ENCODE measurements around the gene FBXL13. TPM values are rescaled to one million over a fixed set of nuclear protein-coding genes. Genes with fewer than 3 reads are reported as not detected.
A peak's percentile ranks its signal among the peaks of the same experiment; 100 is the strongest.
"Not testable (repeated sequence)": the region's sequence is repeated elsewhere in the genome, so short reads cannot be mapped to it uniquely, and the experiment has no call there.

FBXL13 gene
- total RNA-seq, 1 experiment from 2014 or later: 0.75 TPM

GRCh38 chr7:102912742-102913141 is 161.9 kb downstream of the FBXL13 start, which contains the start of gene LRRC17:
Gene LRRC17, plus strand, starts transcription at chr7:102913000. Its CDS starts 20,914 bp downstream, at chr7:102933914.
- no peaks in the 10 kb centered on the region for H3K27me3 ChIP-seq
- peak within 1 kb of the TSS; percentile 58 for H3K4me3 ChIP-seq
- H3K27ac ChIP-seq: peak within 1 kb of the TSS; percentile 67
- H3K4me1 ChIP-seq: peaks cover 38% of the 10 kb centered on the region
- H3K36me3 ChIP-seq: no peaks in the 10 kb centered on the region
- H3K9me3 ChIP-seq (replicated peaks): peaks cover 7% of the 10 kb centered on the region; the same call in 1 of the 2 replicates
- DNase-seq: peak; percentile 95 to 99

- Histone ChIP-seq H3K4me3 (no peak overlapping the region), H3K27ac (no peak overlapping the region), H3K27me3 (no peaks in the 10 kb centered on the region), H3K4me1 (peaks cover 9% of the 10 kb centered on the region), H3K9me3 (replicated peaks) (peaks cover 10% of the 10 kb centered on the region; the same call in 1 of the 2 replicates), H3K36me3 (no peaks in the 10 kb centered on the region)
- DNase-seq: no peak
Measured at GRCh38 chr7:102908676-102909075, 165.9 kb downstream of the FBXL13 start.

DNA sequence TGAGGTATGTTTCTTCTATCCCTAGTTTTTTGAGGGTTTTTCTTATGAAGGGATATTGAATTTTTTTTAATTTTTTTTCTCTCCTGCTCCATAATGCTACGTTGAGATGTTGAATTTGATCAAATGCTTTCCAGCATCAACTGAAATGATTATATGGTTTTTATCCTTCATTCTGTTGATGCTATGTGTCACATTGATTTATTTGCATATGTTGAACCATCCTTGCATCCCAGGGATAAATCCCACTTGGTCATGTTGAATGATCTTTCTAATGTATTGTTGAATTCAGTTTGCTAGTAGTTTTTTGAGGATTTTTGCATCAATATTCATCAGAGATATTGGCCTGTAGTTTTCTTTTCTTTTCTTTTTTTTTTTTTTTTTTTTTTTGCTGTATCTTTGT is 171.0 kb downstream of the FBXL13 start:
- H3K27ac ChIP-seq; H3K9me3 ChIP-seq (replicated peaks); H3K4me3 ChIP-seq; H3K36me3 ChIP-seq; DNase-seq; H3K27me3 ChIP-seq; H3K4me1 ChIP-seq: not testable (repeated sequence)

DNA sequence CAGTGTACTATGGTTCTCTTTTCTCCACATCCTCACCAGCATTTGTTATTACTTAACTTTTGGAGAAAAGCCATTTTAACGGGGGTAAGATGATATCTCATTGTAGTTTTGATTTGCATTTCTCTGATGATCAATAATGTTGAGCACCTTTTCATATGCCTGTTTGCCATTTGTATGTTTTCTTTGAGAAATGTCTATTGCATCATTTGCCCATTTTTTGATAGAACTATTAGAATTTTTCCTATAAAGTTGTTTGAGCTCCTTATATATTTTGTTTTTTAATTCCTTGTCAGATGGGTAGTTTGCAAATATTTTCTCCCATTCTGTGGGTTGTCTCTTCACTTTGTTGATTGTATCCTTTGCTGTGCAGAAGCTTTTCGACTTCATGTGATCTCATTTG is 172.5 kb downstream of the FBXL13 start:
- not testable (repeated sequence) for H3K36me3 ChIP-seq; H3K4me3 ChIP-seq; H3K9me3 ChIP-seq (replicated peaks); H3K4me1 ChIP-seq; DNase-seq; H3K27ac ChIP-seq; H3K27me3 ChIP-seq

- no peaks in the 10 kb centered on the region for H3K4me1 ChIP-seq
- H3K27me3 ChIP-seq: no peaks in the 10 kb centered on the region
- no peak overlapping the region for H3K27ac ChIP-seq
- H3K4me3 ChIP-seq: no peak overlapping the region
- H3K9me3 ChIP-seq (replicated peaks): no peaks in the 10 kb centered on the region
- DNase-seq: no peak
- H3K36me3 ChIP-seq: no peaks in the 10 kb centered on the region
Measured at GRCh38 chr7:102898532-102898859, 176.1 kb downstream of the FBXL13 start.

DNA sequence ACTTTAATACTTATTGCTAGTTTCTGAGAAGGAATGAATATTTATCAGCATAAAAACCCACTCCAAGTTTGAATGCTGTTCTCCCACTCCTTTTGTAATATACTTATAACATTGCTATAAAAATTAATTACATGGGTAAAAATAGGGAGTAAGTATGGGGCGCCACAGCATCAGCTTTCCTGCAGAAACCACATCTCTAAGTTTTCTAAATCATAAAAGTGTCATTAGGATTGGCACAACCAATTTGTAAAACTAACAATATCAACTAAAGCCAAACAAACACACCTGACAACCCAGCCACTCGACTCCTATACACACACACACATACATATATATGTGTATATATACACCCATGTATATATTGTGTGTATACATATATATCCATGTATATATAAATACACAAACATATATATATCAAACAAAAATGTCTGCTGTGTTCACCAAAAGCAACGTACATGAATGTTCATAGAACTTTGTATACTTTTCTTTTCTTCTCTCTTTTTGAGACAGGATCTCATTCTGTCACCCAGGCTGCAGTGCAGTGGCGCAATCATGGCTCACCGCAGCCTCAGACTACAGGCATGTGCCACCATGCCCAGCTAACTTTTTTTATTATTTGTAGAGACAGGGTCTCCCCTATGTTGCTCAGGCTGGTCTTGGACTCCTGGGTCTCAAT is 176.6 kb downstream of the FBXL13 start:
- Histone ChIP-seq H3K27me3 (no peaks in the 10 kb centered on the region), H3K4me3 (no peak overlapping the region), H3K27ac (no peak overlapping the region), H3K9me3 (replicated peaks) (no peaks in the 10 kb centered on the region), H3K4me1 (no peaks in the 10 kb centered on the region), H3K36me3 (no peaks in the 10 kb centered on the region)
- no peak for DNase-seq

DNA sequence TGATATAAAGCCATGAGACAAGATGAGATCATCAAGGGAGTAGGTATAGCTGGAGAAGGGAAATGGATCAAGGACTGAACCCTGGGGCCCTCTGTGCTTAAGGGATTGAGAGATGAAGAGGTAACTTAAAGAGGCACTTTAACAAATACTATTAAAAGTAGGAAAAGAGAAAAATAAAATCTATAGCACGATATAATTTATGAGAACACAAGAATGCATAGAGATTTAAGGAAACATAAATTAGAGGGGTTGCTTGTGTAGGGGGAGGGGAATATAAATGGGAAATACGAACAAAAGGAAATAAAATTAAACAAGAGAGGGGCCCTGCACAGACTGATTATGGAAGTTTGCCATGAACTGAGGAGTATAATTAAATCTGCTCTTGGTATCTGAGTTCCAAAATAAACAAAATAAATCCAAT is 177.4 kb downstream of the FBXL13 start:
- H3K4me1 ChIP-seq: no peaks in the 10 kb centered on the region; the same call in 1 of the 2 replicates
- DNase-seq: no peak
- no peak overlapping the region for H3K27ac ChIP-seq
- no peaks in the 10 kb centered on the region for H3K27me3 ChIP-seq
- H3K4me3 ChIP-seq: no peak overlapping the region
- H3K9me3 ChIP-seq (replicated peaks): no peaks in the 10 kb centered on the region
- no peaks in the 10 kb centered on the region for H3K36me3 ChIP-seq

- H3K36me3 ChIP-seq: no peaks in the 10 kb centered on the region
- peaks cover 6% of the 10 kb centered on the region for H3K4me1 ChIP-seq
- H3K9me3 ChIP-seq (replicated peaks): no peaks in the 10 kb centered on the region
- H3K4me3 ChIP-seq: no peak overlapping the region
- no peaks in the 10 kb centered on the region for H3K27me3 ChIP-seq
- no peak for DNase-seq
- no peak overlapping the region for H3K27ac ChIP-seq
Measured at GRCh38 chr7:102896585-102896984, 178.0 kb downstream of the FBXL13 start.

DNA sequence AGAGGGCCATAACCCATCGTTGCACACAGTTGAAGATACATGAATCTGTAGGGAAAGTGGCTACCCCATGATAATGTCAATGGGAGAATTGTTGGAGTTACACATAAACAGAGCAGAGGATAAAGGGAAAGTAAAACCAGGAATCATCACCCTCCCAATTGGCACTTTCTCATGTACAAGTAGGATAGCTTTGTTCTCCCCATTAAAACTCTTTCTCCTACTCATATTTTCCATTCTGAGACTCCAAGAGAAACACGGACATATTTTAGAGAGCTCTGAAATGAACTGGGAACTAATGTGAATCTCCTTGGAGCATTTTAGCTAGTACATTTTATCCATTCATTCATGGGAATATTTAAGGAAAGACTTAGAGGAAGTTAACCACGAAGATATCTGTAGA is 179.0 kb downstream of the FBXL13 start:
- H3K27ac ChIP-seq: no peak overlapping the region
- H3K4me3 ChIP-seq: no peak overlapping the region
- peaks cover 11% of the 10 kb centered on the region for H3K4me1 ChIP-seq
- no peak for DNase-seq
- H3K9me3 ChIP-seq (replicated peaks): no peaks in the 10 kb centered on the region
- H3K27me3 ChIP-seq: no peaks in the 10 kb centered on the region
- H3K36me3 ChIP-seq: no peaks in the 10 kb centered on the region

- Histone ChIP-seq H3K4me1 (peaks cover 17% of the 10 kb centered on the region), H3K27ac (no peak overlapping the region), H3K36me3 (no peaks in the 10 kb centered on the region), H3K27me3 (no peaks in the 10 kb centered on the region), H3K4me3 (no peak overlapping the region), H3K9me3 (replicated peaks) (no peaks in the 10 kb centered on the region)
- no peak for DNase-seq
Measured at GRCh38 chr7:102892631-102893278, 181.8 kb downstream of the FBXL13 start.

DNA sequence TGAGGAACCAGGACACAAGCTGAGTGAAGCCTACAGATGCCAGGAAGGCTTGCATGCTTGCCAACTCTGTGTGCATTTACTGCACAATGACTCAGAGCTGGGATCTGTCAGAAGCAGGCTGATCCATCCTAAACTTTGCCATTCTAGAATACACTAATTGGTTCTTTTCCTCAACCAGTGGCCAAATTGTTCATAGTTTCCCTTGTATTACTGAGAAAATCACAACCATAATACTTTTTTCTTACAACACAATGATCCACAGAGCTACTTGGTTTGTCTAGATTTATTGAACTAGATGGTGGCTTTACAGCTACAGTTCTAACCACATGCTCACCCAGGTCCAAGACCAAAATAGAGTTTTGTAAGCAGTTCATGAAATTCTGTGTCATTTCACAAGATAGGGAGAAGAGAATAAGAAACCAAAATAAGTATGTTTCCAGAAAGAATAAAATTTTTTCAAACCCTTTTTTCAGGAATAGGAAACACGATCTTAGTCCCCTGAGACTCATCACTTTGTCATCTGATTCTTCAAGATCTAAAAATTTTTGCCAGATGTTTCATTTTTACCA is 182.8 kb downstream of the FBXL13 start:
- Histone ChIP-seq H3K9me3 (replicated peaks) (no peaks in the 10 kb centered on the region), H3K36me3 (no peaks in the 10 kb centered on the region), H3K27me3 (no peaks in the 10 kb centered on the region), H3K27ac (no peak overlapping the region), H3K4me3 (no peak overlapping the region), H3K4me1 (peaks cover 17% of the 10 kb centered on the region)
- peak; percentile 52 to 64 for DNase-seq

DNA sequence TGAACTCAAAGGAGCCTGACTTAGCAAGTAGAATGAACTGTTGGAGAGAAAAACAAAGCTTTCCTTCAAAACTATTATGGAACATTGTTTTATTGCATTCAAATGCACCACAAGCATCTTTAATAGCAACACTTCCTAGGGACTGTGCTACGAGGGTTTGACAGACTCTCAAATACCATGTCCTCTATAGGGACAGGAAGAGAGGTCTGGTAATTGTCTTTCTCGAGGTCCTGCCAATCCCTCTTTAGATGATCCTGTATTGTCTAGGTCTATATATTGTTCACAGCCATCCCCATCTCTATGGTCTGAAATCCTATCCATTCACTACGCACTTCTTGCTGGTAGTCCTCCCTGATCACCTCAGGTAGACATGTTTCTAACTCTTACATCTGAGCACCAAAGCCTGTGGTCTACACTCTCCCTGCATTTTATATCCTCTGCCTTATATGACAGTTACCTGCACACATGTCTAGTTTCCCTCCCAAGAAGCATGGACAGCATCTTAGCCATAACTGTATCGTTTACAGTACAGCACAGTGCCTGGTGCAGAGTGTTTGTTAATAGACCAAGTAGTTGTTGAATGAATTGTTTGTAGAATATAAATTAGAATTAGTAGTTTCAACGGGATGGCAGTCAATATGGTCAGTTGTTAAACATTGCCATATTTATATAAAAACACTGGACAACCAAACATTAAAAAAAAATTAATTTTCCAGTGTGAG is 183.5 kb downstream of the FBXL13 start:
- Histone ChIP-seq H3K4me1 (peaks cover 17% of the 10 kb centered on the region), H3K36me3 (no peaks in the 10 kb centered on the region), H3K9me3 (replicated peaks) (no peaks in the 10 kb centered on the region), H3K27ac (no peak overlapping the region; the same call in 1 of the 2 replicates), H3K4me3 (no peak overlapping the region), H3K27me3 (no peaks in the 10 kb centered on the region)
- no peak for DNase-seq

- H3K36me3 ChIP-seq: no peaks in the 10 kb centered on the region
- no peak overlapping the region for H3K4me3 ChIP-seq
- DNase-seq: peak in 1 of 2 experiments; percentile 34
- H3K4me1 ChIP-seq: peaks cover 17% of the 10 kb centered on the region
- H3K27me3 ChIP-seq: no peaks in the 10 kb centered on the region
- no peak overlapping the region; the same call in 1 of the 2 replicates for H3K27ac ChIP-seq
- H3K9me3 ChIP-seq (replicated peaks): peaks cover 4% of the 10 kb centered on the region; the same call in 1 of the 2 replicates
Measured at GRCh38 chr7:102890292-102890970, 184.2 kb downstream of the FBXL13 start.

DNA sequence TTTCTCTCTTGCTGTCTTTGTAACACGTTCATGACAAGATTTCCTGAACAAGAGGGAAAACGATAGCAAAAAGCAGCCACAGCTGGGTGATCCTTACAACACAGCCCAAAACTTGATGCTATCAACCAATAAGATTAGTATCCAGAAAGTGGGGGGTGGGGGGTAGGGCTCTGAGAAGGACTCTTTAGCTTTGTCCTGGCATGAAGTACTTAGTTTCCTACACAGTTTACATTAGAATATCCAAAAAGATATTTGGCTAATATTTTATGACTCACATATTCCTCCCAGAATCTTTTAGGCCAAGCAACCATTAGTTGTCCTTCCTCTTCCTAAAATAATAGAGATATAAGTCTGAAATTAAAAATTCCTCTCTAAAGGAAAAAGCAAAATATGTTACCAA is 184.7 kb downstream of the FBXL13 start:
- no peaks in the 10 kb centered on the region for H3K27me3 ChIP-seq
- no peaks in the 10 kb centered on the region for H3K36me3 ChIP-seq
- H3K4me3 ChIP-seq: no peak overlapping the region
- peaks cover 4% of the 10 kb centered on the region; the same call in 1 of the 2 replicates for H3K9me3 ChIP-seq (replicated peaks)
- no peak for DNase-seq
- no peak overlapping the region for H3K27ac ChIP-seq
- H3K4me1 ChIP-seq: peaks cover 17% of the 10 kb centered on the region

Data from SJCRH30 (cell line).